GM23338 (cell line): ENCODE measurements around the gene FOXN1. TPM values are rescaled to one million over a fixed set of nuclear protein-coding genes. Genes with fewer than 3 reads are reported as not detected.
"Not testable (repeated sequence)": the region's sequence is repeated elsewhere in the genome, so short reads cannot be mapped to it uniquely, and the experiment has no call there.

Experiments used
- ATAC-seq: fragments of 200-7000 bp; cut with Tn5 transposase; 3 replicates; pipeline ENCODE4 v1.9.1; 2020
- DNase-seq: peaks from one replicate; pipeline ENCODE4 v3.0.0-alpha.2; 2015; ENCODE audit warnings: low spot score
- H2AFZ ChIP-seq: fragments of 200-600 bp; sonication (generic); 2 replicates; pipeline ENCODE4 v1.8.0; 2016; ENCODE audit warnings: antibody characterized with exemption, mild to moderate bottlenecking, moderate library complexity
- H3F3A ChIP-seq: fragments of 200-600 bp; sonication (generic); replicated peaks from 2 replicates; pipeline ENCODE4 v1.8.0; 2017; ENCODE audit warnings: antibody characterized with exemption, mixed run types, low read depth
- H3K27ac ChIP-seq: fragments of 200-600 bp; sonication (generic); 2 replicates; pipeline ENCODE4 v1.6.1; 2016; ENCODE audit warnings: low read depth
- H3K27me3 ChIP-seq: fragments of 200-600 bp; sonication (generic); 2 replicates; pipeline ENCODE4 v1.8.0; 2016; ENCODE audit warnings: mild to moderate bottlenecking, mixed run types, moderate library complexity; ENCODE audit not compliant: insufficient read depth
- H3K36me3 ChIP-seq: fragments of 200-600 bp; sonication (generic); 2 replicates; pipeline ENCODE4 v1.8.0; 2016; ENCODE audit warnings: mild to moderate bottlenecking; ENCODE audit not compliant: insufficient read depth
- H3K4me1 ChIP-seq: fragments of 200-600 bp; sonication (generic); 2 replicates; pipeline ENCODE4 v1.8.0; 2016; ENCODE audit warnings: mild to moderate bottlenecking, moderate library complexity; ENCODE audit not compliant: insufficient read depth
- H3K4me2 ChIP-seq: fragments of 200-600 bp; sonication (generic); 2 replicates; pipeline ENCODE4 v1.7.1; 2017; ENCODE audit warnings: mixed run types
- H3K4me3 ChIP-seq: fragments of 200-600 bp; sonication (generic); 2 replicates; pipeline ENCODE4 v1.6.1; 2016; ENCODE audit warnings: mixed run types
- H3K79me2 ChIP-seq: fragments of 200-600 bp; sonication (generic); replicated peaks from 2 replicates; pipeline ENCODE4 v1.8.0; 2017; ENCODE audit warnings: mild to moderate bottlenecking; ENCODE audit not compliant: insufficient read depth
- H3K9me2 ChIP-seq: fragments of 200-600 bp; sonication (generic); 2 replicates; pipeline ENCODE4 v1.8.0; 2017; ENCODE audit not compliant: insufficient read depth
- H4K20me1 ChIP-seq: fragments of 200-600 bp; sonication (generic); replicated peaks from 2 replicates; pipeline ENCODE4 v1.8.0; 2017; ENCODE audit warnings: mild to moderate bottlenecking; ENCODE audit not compliant: insufficient read depth
- H3K27ac Mint-ChIP-seq: 2 replicates; pipeline ENCODE4 v1.8.0; 2020; ENCODE audit warnings: inconsistent platforms, mild to moderate bottlenecking, moderate library complexity, mixed read lengths
- H3K27me3 Mint-ChIP-seq: 3 replicates; pipeline ENCODE4 v1.8.0; 2022; ENCODE audit warnings: low read depth, mild to moderate bottlenecking, moderate library complexity, mixed read lengths, inconsistent platforms; ENCODE audit not compliant: insufficient read depth, poor library complexity
- H3K36me3 Mint-ChIP-seq: 3 replicates; pipeline ENCODE4 v1.8.0; 2021; ENCODE audit warnings: low read depth, mild to moderate bottlenecking, inconsistent platforms, moderate library complexity, mixed read lengths
- H3K4me1 Mint-ChIP-seq: 3 replicates; pipeline ENCODE4 v1.8.0; 2020; ENCODE audit warnings: mild to moderate bottlenecking, inconsistent platforms, mixed read lengths
- H3K4me3 Mint-ChIP-seq: 3 replicates; pipeline ENCODE4 v1.8.0; 2021; ENCODE audit warnings: moderate library complexity, mild to moderate bottlenecking, inconsistent platforms, mixed read lengths
- H3K9me3 Mint-ChIP-seq: 3 replicates; pipeline ENCODE4 v1.8.0; 2020; ENCODE audit warnings: moderate library complexity, mild to moderate bottlenecking, inconsistent platforms, mixed read lengths
- CTCF ChIP-seq, 2 experiments: fragments of 200-600 bp in 1 of 2; sonication (generic) in 1 of 2; conservative IDR thresholded peaks; 2 replicates each; pipeline versions ENCODE4 v1.5.1 to v1.6.1; 2016 to 2017; ENCODE audit warnings: antibody characterized with exemption in 2 of 2, low read depth in 2 of 2, mild to moderate bottlenecking in 2 of 2, moderate library complexity in 1 of 2
- EZH2 ChIP-seq: fragments of 200-600 bp; sonication (generic); IDR thresholded peaks from one replicate; pipeline ENCODE4 v1.8.0; 2017; ENCODE audit warnings: antibody characterized with exemption, mild to moderate bottlenecking, low read depth; ENCODE audit not compliant: unreplicated experiment
- polyA plus RNA-seq: library from polyadenylated mRNA; unstranded; fragments of >200 nt; fragmentation: Nextera tagmentation; extraction: Ambion mirVana; gene quantifications from 2 replicates; pipeline ENCODE4 v1.2.1, GENCODE V29; 2016
- total RNA-seq: library from RNA; depleted of rRNA; stranded (reverse); fragments of >200 nt; shearing (Covaris generic); gene quantifications from 2 replicates; pipeline ENCODE4 v1.2.3, GENCODE V29; 2014
- TF ChIP-seq, protein P1 (sequence below): fragments of 250-450 bp; sonication (Bioruptor Pico); IDR thresholded peaks from 2 replicates; pipeline ENCODE4 v1.5.0; 2020; ENCODE audit warnings: mild to moderate bottlenecking, moderate library complexity

Gene FOXN1
- total and polyA plus RNA-seq, 2 experiments from 2014 or later, result not detected

DNA sequence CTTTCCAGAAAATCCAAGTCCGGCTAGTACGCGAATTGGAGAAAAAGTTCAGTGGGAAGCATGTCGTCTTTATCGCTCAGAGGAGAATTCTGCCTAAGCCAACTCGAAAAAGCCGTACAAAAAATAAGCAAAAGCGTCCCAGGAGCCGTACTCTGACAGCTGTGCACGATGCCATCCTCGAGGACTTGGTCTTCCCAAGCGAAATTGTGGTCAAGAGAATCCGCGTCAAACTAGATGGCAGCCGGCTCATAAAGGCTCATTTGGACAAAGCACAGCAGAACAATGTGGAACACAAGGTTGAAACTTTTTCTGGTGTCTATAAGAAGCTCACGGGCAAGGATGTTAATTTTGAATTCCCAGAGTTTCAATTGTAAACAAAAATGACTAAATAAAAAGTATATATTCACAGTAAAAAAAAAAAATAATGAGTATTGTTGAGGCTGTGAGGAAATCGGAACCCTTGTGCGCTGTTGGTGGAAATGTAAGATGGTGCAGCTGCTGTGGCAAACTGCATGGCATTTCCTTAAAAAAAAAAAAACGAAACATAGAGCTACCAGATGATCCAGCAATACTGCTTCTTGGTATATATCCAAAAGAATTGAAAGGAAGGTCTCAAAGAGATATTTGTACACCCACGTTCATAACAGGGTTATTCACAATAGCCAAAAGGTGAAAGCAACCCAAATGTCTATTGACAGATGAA lies 38.0 kb upstream of the FOXN1 start:
- H3K9me2 ChIP-seq, H3K27ac ChIP-seq, DNase-seq, H3K36me3 ChIP-seq, H3K4me3 Mint-ChIP-seq, H3K4me3 ChIP-seq, H3K36me3 Mint-ChIP-seq, H3F3A ChIP-seq, H3K79me2 ChIP-seq, H3K4me2 ChIP-seq, H4K20me1 ChIP-seq, H2AFZ ChIP-seq, H3K9me3 Mint-ChIP-seq, H3K4me1 Mint-ChIP-seq, H3K27ac Mint-ChIP-seq, ATAC-seq, H3K4me1 ChIP-seq, H3K27me3 ChIP-seq: not testable (repeated sequence)
- H3K27me3 Mint-ChIP-seq, result peaks cover 16% of the 10 kb centered on the region

GRCh38 chr17:28468781-28469180 lies 37.4 kb upstream of the FOXN1 start:
- no peaks in the 10 kb centered on the region for H3K79me2 ChIP-seq
- H4K20me1 ChIP-seq, result no peaks in the 10 kb centered on the region
- no peak overlapping the region for H3K4me3 ChIP-seq
- H3K4me1 ChIP-seq, result no peaks in the 10 kb centered on the region
- Mint-ChIP-seq H3K27ac (no peak overlapping the region), H3K4me1 (peaks cover 6% of the 10 kb centered on the region), H3K27me3 (peaks cover 16% of the 10 kb centered on the region), H3K9me3 (no peaks in the 10 kb centered on the region), H3K36me3 (no peaks in the 10 kb centered on the region), H3K4me3 (no peak overlapping the region)
- no peak for ATAC-seq
- H3K36me3 ChIP-seq, result no peaks in the 10 kb centered on the region
- no peak overlapping the region for H3K27ac ChIP-seq
- DNase-seq, result no peak
- no peak overlapping the region for H2AFZ ChIP-seq
- H3K4me2 ChIP-seq, result no peak overlapping the region
- no peaks in the 10 kb centered on the region for H3K27me3 ChIP-seq
- TF ChIP-seq, protein P1, sequence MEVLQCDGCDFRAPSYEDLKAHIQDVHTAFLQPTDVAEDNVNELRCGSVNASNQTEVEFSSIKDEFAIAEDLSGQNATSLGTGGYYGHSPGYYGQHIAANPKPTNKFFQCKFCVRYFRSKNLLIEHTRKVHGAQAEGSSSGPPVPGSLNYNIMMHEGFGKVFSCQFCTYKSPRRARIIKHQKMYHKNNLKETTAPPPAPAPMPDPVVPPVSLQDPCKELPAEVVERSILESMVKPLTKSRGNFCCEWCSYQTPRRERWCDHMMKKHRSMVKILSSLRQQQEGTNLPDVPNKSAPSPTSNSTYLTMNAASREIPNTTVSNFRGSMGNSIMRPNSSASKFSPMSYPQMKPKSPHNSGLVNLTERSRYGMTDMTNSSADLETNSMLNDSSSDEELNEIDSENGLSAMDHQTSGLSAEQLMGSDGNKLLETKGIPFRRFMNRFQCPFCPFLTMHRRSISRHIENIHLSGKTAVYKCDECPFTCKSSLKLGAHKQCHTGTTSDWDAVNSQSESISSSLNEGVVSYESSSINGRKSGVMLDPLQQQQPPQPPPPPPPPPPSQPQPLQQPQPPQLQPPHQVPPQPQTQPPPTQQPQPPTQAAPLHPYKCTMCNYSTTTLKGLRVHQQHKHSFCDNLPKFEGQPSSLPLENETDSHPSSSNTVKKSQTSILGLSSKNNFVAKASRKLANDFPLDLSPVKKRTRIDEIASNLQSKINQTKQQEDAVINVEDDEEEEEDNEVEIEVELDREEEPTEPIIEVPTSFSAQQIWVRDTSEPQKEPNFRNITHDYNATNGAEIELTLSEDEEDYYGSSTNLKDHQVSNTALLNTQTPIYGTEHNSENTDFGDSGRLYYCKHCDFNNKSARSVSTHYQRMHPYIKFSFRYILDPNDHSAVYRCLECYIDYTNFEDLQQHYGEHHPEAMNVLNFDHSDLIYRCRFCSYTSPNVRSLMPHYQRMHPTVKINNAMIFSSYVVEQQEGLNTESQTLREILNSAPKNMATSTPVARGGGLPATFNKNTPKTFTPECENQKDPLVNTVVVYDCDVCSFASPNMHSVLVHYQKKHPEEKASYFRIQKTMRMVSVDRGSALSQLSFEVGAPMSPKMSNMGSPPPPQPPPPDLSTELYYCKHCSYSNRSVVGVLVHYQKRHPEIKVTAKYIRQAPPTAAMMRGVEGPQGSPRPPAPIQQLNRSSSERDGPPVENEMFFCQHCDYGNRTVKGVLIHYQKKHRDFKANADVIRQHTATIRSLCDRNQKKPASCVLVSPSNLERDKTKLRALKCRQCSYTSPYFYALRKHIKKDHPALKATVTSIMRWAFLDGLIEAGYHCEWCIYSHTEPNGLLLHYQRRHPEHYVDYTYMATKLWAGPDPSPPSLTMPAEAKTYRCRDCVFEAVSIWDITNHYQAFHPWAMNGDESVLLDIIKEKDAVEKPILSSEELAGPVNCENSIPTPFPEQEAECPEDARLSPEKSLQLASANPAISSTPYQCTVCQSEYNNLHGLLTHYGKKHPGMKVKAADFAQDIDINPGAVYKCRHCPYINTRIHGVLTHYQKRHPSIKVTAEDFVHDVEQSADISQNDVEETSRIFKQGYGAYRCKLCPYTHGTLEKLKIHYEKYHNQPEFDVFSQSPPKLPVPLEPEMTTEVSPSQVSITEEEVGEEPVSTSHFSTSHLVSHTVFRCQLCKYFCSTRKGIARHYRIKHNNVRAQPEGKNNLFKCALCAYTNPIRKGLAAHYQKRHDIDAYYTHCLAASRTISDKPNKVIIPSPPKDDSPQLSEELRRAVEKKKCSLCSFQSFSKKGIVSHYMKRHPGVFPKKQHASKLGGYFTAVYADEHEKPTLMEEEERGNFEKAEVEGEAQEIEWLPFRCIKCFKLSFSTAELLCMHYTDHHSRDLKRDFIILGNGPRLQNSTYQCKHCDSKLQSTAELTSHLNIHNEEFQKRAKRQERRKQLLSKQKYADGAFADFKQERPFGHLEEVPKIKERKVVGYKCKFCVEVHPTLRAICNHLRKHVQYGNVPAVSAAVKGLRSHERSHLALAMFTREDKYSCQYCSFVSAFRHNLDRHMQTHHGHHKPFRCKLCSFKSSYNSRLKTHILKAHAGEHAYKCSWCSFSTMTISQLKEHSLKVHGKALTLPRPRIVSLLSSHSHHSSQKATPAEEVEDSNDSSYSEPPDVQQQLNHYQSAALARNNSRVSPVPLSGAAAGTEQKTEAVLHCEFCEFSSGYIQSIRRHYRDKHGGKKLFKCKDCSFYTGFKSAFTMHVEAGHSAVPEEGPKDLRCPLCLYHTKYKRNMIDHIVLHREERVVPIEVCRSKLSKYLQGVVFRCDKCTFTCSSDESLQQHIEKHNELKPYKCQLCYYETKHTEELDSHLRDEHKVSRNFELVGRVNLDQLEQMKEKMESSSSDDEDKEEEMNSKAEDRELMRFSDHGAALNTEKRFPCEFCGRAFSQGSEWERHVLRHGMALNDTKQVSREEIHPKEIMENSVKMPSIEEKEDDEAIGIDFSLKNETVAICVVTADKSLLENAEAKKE (CRISPR knock-in tag), result no peak
- TF ChIP-seq EZH2, result no peak
- no peak for TF ChIP-seq CTCF (conservative IDR thresholded peaks at IDR 0.05; ENCODE audit: low read depth in 2 of 2)
- H3F3A ChIP-seq, result no peaks in the 10 kb centered on the region
- H3K9me2 ChIP-seq, result no peaks in the 10 kb centered on the region; the same call in 1 of the 2 replicates
